UCSD-AML1 (cell line): ENCODE results near the gene DIP2C.
"Not testable (repeated sequence)": the region's sequence is repeated elsewhere in the genome, so short reads cannot be mapped to it uniquely, and the experiment has no call there.

ENCODE experiments used
- DNase-seq: peaks from one replicate; lab custom pipeline; 2025; ENCODE audit not compliant: unreplicated experiment; lab: John Stamatoyannopoulos, UW

The DIP2C gene

DNA sequence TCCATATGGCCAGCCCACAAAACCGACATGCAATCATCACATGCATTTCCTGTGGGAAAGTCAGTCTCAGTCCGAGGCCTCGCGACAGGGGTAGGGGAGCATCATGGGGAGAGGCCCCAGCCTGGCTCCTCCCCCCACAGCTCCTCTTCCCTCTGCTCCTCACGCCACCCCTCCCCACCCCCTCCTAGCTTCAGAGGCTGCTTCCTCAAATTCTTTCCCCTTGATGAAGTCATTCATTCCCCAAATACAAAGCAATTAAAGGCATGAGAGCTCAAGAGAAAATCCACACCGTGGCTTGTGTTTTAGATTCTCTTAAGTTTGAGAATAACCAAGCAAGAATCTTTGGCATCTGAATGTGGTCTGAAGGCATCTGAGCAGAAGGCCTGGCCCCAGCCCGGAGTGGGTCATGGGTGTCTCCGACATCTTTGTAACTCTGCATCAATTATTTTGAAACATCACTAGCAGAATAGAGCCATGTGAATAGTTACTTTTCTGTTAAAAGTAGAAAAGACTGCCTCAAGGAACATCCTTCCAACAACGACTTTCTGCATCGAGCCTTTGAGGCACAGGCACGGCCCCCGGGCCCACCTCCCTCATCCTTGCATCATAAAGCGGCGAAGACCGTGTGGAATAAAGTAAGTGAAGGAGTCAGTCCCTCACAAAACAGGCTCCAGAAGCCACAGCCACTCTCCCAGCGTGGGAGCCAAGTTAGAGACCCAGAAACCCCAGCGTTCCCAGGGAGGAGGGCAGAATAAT is 90.9 kb downstream of the DIP2C start:
- DNase-seq, result no peak

GRCh38 chr10:597976-598375 is 91.5 kb downstream of the DIP2C start:
- no peak for DNase-seq

DNA sequence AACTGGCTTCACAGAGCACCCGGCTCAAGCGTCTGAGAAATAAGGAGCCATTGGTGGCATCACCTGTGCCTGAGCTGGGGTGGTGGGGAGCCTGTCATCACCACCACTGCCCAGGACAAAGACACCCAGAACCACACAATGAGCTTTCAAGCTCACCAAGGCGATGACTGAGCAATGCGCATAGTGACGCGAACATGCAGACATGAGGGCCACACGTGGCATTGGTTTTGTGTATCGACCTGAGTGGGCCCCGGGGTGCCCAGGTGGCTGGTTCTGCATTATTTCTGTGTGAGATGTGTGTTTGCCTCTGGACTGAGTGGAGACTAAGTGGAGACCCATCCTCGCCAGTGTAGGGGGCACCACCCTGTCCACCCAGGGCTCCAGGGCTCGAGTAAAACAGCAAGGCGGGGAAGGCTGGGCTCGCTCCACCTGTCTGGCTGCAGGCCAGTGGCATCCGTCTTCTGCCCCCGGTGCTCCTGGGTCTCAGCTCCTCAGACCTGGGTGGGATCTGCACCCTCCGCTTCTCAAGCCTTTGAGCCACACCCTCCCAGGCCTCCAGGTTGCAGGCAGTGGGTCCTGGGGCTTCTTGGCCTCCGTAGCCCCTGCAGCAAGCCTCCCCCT is 92.6 kb downstream of the DIP2C start:
- no peak for DNase-seq

DNA sequence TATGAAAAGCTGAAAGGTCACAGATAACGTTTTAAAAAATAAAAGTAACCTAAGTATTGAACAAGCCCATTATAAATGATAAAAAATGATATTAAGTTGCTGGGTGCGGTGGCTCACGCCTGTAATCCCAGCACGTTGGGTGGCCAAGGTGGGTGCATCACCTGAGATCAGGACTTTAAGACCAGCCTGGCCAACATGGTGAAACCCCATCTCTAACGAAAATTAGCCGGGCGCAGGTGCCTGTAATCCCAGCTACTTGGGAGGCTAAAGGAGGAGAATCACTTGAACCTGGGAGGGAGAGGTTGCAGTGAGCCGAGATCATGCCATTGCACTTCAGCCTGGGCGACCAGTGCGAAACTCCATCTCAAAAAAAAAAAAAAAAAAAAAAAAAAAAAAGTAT is 93.3 kb downstream of the DIP2C start:
- DNase-seq, result not testable (repeated sequence)

GRCh38 chr10:595473-595872 is 94.0 kb downstream of the DIP2C start:
- DNase-seq, result no peak

GRCh38 chr10:594584-595270 is 94.7 kb downstream of the DIP2C start:
- DNase-seq, result no peak

DNA sequence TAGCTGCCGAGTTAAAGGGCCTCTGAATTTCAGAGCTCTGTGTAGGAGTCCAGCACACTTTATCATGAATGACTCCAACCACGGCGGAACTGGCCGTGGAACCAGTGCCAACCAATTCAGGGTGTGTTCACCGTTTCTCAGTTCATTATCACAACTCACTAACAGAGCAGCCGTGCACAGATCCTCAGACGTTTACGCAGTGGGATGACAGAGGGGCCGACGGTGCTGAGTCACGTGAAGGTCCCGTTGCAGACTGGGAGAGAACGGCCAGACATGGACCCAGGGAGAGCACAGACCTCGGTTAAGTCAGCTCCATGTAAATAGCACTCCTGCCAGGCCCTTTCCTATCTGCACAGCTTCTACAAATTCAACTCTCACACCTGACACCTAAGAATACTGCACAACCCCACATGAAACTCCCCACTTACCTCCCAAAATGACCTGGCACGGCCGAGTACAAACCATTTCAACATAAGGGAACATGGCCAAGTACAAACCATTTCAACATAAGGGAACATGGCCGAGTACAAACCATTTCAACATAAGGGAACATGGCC is 95.5 kb downstream of the DIP2C start:
- DNase-seq, result no peak

DNA sequence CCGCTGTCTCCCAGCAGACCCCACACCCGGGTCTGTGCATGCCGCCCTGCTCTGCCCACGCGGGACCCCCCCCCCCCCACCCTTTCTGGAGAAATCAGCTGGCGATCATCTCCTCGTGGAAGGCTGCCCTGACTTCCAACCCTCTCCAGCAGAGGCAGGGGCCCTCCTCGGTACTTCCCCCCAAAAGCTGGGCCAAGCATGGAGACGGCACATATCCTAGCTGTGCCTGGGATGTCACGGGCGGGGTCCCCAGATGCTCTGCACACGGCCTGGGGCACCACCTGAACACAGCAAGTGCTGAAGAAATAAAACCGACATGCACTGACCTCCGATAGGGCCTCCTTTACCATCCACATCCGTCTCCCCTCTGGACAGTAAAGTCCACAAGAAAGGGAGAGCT is 96.0 kb downstream of the DIP2C start:
- DNase-seq, result no peak

DNA sequence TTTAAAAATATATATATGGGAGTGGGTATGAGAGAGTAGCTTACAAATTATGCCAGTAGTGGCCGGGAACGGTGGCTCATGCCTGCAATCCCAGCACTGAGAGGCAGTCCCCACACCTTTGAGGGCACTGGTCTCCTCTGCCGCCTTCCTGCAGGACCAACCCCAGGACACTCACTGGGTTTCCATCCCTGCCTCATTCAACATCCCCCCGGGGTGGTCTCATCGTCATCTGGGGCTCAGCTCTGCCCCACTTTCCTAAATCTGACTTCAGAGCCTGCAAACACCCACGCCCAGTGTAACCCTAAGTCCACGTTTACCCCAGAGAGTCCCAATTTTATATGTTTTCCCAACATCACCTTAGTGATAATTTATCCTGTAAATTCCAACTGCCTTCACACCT is 96.5 kb downstream of the DIP2C start:
- DNase-seq, result no peak

GRCh38 chr10:591646-592045 is 97.8 kb downstream of the DIP2C start:
- DNase-seq, result no peak

GRCh38 chr10:590721-591120 is 98.7 kb downstream of the DIP2C start:
- DNase-seq, result no peak

DNA sequence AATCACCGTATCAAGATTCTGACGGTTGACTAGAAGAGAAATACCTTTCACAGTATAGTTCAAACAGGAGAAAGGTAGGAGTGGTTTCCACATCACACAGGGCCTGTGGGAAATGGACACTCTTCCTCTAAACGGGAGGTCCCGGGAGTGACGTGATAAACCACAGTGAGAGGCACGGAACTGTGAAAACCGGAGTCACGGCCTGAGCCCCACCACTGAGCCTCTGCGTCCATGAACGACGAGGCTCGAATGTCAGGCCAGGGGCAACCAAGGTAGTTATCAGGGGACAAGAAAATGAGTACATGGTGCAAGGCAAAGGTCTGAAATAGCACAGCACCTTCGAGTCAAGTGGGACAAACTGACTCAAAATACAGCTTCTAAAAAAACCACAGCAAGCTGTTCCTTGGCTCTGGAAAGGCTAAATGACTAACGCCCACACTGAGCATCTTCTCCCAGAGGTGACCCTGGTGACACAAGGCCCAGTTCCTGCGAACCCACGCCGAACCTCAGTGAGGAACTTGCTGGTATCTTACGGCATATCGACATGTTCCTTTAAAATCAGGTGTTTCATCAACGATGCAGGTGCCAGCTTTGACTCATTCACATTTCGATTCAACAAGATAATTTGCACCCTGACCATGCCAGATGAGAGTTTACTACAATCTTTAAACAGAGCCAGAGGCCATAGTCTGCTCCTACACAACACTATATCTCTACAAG is 99.3 kb downstream of the DIP2C start:
- DNase-seq, result no peak

DNA sequence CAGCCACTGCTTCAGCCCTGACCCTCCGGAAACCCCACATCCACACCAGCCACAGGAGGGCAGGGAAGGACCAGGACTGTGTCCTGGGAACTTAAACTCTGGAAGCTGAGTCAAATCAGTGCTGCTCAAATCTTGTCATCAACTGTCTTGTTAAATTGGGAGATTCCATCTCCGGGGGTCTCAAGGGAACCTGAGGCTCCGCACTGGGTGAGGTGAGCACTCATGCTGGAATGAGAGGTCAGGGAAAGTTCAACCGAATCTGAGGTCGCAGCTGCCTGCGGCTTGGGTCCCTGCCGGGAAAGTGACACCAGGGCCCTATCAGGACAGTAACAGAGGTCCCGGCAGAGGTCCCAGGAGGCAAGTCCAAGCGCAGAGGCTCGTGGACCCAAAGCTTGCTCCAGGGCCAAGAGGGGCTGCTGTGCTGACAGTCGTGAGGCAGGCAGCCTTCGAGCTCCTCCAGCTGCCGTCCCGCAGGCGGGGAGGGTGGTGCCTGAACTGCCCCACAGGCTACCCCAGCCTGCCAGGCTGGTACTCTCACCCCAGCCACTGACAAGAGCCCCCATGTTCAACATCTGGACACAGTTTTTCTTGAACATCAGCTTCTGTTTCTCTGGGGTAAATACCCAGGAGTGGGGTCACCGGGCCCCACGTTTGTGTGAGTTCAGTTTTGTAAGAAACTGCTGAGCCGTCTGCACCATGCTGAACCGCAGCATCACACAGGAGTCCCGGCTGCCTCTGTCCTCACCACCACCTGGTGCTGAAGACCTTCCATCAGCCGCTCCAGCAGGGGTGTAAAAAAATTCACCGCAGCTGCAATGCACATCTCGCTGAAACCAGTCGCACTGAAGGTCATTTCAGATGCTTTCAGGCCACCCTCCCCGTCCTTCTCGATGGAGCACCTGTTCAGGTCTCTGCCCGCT is 101.0 kb downstream of the DIP2C start:
- no peak for DNase-seq

DNA sequence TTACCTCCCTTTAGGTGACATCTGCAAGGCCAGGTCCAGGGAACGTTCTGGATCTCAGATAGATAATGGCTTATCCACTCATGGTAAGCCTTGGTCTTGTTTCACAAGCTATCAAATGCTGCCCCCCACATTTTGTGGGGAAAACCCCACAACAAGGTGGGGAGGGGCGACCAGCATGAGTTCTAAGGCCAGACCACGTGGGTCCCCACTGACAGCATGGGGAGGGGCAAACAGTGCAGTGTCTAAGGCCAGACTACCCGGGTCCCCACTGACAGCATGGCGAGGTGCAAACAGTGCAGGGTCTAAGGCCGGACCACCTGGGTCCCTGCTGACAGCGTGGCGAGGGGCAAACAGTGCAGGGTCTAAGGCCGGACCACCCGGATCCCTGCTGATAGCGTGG is 102.8 kb downstream of the DIP2C start:
- DNase-seq, result no peak

DNA sequence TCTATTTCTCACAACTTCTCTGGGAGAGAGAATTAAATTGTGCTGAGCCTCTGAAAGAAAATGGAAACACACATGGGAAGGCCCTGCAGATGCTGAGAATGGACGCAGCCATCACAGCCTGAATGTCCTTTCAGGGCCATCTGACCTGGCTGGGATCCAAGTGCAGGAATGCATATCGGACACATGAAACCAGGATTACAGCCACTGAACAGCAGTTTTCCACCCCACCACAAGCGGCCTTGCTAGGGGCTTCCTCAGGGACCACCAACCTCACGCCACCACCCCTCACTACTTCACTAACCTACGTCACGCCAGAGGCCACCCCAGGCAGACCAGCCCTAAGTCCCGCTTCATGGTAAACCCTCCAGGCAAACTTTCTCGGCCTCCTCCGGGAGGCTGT is 103.3 kb downstream of the DIP2C start:
- DNase-seq, result no peak

DNA sequence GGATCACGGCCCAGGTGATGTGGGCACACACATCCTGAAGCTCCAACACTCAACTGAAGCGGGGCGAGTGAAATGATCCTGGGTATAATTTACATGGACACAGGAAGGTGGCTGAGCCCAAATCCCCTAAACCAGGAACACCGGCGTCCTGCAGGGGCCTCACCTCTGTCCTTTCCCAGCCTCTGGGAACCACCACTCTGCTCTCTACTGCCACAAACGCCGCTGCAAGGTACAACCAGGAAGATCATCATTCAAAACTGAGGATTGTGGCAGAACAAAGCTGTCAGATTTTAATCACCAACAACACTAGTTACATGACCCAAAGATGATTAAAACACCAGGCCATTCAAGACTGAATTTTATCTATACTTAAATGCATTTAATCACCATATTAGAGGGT is 104.0 kb downstream of the DIP2C start:
- no peak for DNase-seq

DNA sequence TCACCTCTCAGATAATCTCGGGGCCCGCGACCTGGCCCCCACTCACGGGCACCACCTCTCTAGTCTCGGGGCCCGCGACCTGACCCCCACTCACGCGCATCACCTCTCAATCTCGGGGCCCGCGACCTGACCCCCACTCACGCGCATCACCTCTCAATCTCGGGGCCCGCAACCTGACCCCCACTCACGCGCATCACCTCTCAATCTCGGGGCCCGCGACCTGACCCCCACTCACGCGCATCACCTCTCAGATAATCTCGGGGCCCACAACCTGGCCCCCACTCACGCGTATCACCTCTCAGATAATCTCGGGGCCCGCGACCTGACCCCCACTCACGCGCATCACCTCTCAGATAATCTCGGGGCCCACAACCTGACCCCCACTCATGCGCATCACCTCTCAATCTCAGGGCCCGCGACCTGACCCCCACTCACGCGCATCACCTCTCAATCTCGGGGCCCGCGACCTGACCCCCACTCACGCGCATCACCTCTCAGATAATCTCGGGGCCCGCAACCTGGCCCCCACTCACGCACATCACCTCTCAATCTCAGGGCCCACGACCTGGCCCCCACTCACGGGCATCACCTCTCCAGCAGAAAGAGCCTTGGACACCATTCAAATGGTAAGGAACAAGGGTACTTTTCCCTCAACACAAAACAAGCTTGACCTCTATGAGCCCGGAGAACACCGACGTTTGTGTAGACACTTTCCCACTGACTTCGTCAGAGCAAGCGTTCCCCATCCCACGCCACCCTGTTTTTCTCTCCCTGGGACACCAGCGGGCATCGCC is 104.8 kb downstream of the DIP2C start:
- not testable (repeated sequence) for DNase-seq

DNA sequence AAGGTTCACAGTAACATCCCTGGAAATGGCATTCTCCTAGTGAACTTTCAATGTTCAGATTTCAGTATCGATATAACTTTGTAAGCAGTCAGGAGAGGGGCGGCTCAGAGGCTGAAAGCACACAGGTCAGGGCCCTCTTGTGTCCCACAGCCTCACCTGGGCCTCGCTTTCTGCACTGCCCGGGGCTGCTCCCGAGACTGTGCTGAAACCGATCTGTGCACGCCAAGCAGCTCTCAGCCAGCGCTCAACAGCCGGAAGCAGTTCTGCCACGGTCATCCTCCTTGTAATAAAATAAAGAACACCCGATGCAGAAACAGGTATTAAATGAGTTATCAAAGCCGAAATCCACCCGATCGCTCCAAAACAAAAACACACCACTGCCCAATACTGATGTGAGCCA is 106.0 kb downstream of the DIP2C start:
- DNase-seq, result no peak

- DNase-seq, result no peak
These were observed 107.6 kb downstream of the DIP2C start for GRCh38 chr10:581776-582330.
